Lower leg skin (tissue), 4 donors: Measurements from ENCODE around the gene S1PR1. TPM values are rescaled to one million over a fixed set of nuclear protein-coding genes. Genes with fewer than 3 reads are reported as not detected.

Experiments
- DNase-seq, 2 donors: peaks; one replicate each; pipeline ENCODE4 v3.0.0-alpha.2; 2019; ENCODE audit warnings: low spot score in 2 of 2
- H3K4me3 ChIP-seq: fragments of 200-600 bp; sonication (generic); 2 replicates; pipeline ENCODE4 v1.5.1; 2017; ENCODE audit warnings: mild to moderate bottlenecking, low read depth; ENCODE audit not compliant: poor library complexity, severe bottlenecking
- CTCF ChIP-seq, 3 donors: fragments of 450-650 bp; IDR thresholded peaks; one replicate each; pipeline ENCODE4 v1.5.1; 2016; ENCODE audit warnings: antibody characterized with exemption in 3 of 3, mild to moderate bottlenecking in 3 of 3, moderate library complexity in 2 of 3
- POLR2A ChIP-seq, 2 donors: fragments of 450-650 bp; IDR thresholded peaks; one replicate each; pipeline ENCODE4 v1.6.1; 2016 to 2017; ENCODE audit warnings: antibody characterized with exemption in 2 of 2, mild to moderate bottlenecking in 1 of 2, moderate library complexity in 1 of 2
- WGBS, 2 donors: methylation state at CpG; one replicate each; pipeline ENCODE4 v1.1.5; 2018; 5-methylcytosine and 5-hydroxymethylcytosine counted together
- intact Hi-C: fragments of 100-400 bp; cut with DNase I; formaldehyde crosslinking; loops from one replicate; pipeline ENCODE4 v1.15.0; 2023; ENCODE audit warnings: low total_unique reads
- total RNA-seq, 4 donors: library from RNA; depleted of rRNA; stranded (reverse); fragments of >200 nt; gene quantifications; one replicate each; pipeline ENCODE4 v1.1.0, GENCODE V29; 2016

S1PR1 gene
- total RNA-seq, 4 donors from 2014 or later = 19.3 to 62.5 (median 27.7) TPM

- no peak for TF ChIP-seq CTCF (IDR thresholded peaks at IDR 0.05)
- TF ChIP-seq POLR2A (IDR thresholded peaks at IDR 0.05) = no peak
- intact Hi-C loops = no loop called here
- no peak overlapping the region for H3K4me3 ChIP-seq
- WGBS, 2 donors = 14 to 17% methylated on average over 6 of the region's 6 CpGs
- DNase-seq = no peak
Measured at GRCh38 chr1:101262630-101263348, 26.0 kb downstream of the S1PR1 start.

GRCh38 chr1:101264697-101265096, 27.9 kb downstream of the S1PR1 start:
- H3K4me3 ChIP-seq = no peak overlapping the region
- 11 to 12% methylated on average over 2 of the region's 2 CpGs for WGBS, 2 donors
- DNase-seq = peak in 1 of 2 donors; percentile 45
- no peak for TF ChIP-seq POLR2A (IDR thresholded peaks at IDR 0.05)
- intact Hi-C loops = no loop called here

GRCh38 chr1:101265684-101266083, 28.9 kb downstream of the S1PR1 start:
- DNase-seq = no peak
- intact Hi-C loops = no loop called here
- no peak for TF ChIP-seq POLR2A (IDR thresholded peaks at IDR 0.05)
- TF ChIP-seq CTCF (IDR thresholded peaks at IDR 0.05) = no peak
- no peak overlapping the region for H3K4me3 ChIP-seq
- WGBS, 2 donors = 78 to 84% methylated on average over 2 of the region's 2 CpGs

- intact Hi-C loops = no loop called here
- 88% methylated on average over 2 of the region's 2 CpGs for WGBS, 2 donors
- TF ChIP-seq CTCF (IDR thresholded peaks at IDR 0.05) = no peak
- TF ChIP-seq POLR2A (IDR thresholded peaks at IDR 0.05) = no peak
- no peak for DNase-seq
- H3K4me3 ChIP-seq = no peak overlapping the region
Measured at GRCh38 chr1:101267082-101267481, 30.3 kb downstream of the S1PR1 start.

- no peak for TF ChIP-seq CTCF (IDR thresholded peaks at IDR 0.05)
- TF ChIP-seq POLR2A (IDR thresholded peaks at IDR 0.05) = no peak
- 97 to 100% methylated on average over 2 of the region's 2 CpGs for WGBS, 2 donors
- no peak for DNase-seq
- no peak overlapping the region for H3K4me3 ChIP-seq
- intact Hi-C loops = no loop called here
Measured at GRCh38 chr1:101268893-101269292, 32.1 kb downstream of the S1PR1 start.

GRCh38 chr1:101275672-101276071, 38.9 kb downstream of the S1PR1 start:
- TF ChIP-seq CTCF (IDR thresholded peaks at IDR 0.05) (no peak), POLR2A (IDR thresholded peaks at IDR 0.05) (no peak)
- H3K4me3 ChIP-seq = no peak overlapping the region
- intact Hi-C loops = no loop called here
- DNase-seq = no peak
- WGBS, 2 donors = 63 to 71% methylated on average over 5 of the region's 5 CpGs
